ENCODE results near the gene HSPA12A.

HSPA12A gene

GRCh38 chr10:116779076-116779687 lies 36.8 kb upstream of the HSPA12A start:
- no peak for DNase-seq
- no peak for TF ChIP-seq CTCF (IDR thresholded peaks at IDR 0.05; ENCODE audit: low read depth, low read length)
- no peaks in the 10 kb centered on the region for H3K9me3 ChIP-seq (ENCODE audit: severe bottlenecking)
- H3K27ac ChIP-seq, result no peak overlapping the region
- H3K36me3 ChIP-seq, result no peaks in the 10 kb centered on the region
- H3K27me3 ChIP-seq (ENCODE audit: insufficient read depth, low read depth, severe bottlenecking), result no peaks in the 10 kb centered on the region
- H3K4me3 ChIP-seq (ENCODE audit: low read depth, low read length), result no peak overlapping the region

- Histone ChIP-seq H3K36me3 (no peaks in the 10 kb centered on the region), H3K27ac (no peak overlapping the region), H3K4me3 (ENCODE audit: low read depth, low read length) (no peak overlapping the region), H3K9me3 (ENCODE audit: severe bottlenecking) (no peaks in the 10 kb centered on the region), H3K27me3 (ENCODE audit: insufficient read depth, low read depth, severe bottlenecking) (no peaks in the 10 kb centered on the region)
- no peak for DNase-seq
- TF ChIP-seq CTCF (IDR thresholded peaks at IDR 0.05; ENCODE audit: low read depth, low read length), result no peak
Measured at GRCh38 chr10:116777006-116777405, 34.6 kb upstream of the HSPA12A start.

DNA sequence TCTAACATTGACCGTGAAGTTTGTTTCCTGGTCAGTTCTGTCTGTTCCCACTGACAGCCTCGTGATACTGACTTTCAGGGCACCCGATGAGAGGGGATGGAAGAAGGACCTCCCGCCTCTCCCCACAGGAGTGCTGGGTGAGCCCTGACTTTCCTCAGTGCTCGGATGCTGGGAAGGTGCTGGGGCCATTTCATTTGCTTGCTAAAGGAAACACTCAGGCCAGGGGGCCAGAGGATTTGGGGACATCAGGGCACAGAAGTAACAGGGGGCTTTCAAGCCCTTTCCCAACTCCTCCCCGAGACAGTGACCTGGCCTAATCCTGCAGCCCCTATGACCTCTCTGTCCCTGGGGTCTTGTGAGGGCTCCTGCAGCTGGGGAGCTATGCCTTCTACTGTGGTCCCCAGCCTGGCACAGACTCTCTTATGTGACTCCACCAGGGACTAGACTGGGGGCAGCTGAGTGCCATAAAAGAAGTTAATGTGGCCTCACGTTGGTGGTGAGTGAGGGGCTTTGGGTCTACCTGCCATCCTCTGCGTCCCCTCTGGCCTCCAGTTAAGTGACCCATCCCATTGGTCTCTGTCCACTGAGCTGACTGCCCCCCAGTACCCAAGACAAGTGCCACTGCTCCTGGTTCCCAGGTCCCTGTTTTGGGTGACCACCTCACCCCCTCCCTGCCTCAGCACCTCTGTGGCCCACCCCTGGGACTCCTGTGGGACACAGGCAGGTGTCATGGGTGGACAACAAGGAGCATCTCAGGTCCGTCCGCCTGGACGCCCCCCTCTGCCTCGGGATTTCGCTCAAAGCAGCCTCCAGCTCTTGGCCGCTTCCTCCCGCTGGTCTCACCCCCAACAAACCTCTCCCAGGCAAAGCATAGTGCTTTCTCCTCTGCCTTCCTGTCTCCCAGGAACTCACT lies 33.4 kb upstream of the HSPA12A start:
- Histone ChIP-seq H3K27me3 (ENCODE audit: insufficient read depth, low read depth, severe bottlenecking) (no peaks in the 10 kb centered on the region), H3K27ac (no peak overlapping the region), H3K9me3 (ENCODE audit: severe bottlenecking) (no peaks in the 10 kb centered on the region), H3K4me3 (ENCODE audit: low read depth, low read length) (no peak overlapping the region), H3K36me3 (no peaks in the 10 kb centered on the region)
- no peak for DNase-seq
- no peak for TF ChIP-seq CTCF (IDR thresholded peaks at IDR 0.05; ENCODE audit: low read depth, low read length)

- Histone ChIP-seq H3K4me3 (ENCODE audit: low read depth, low read length) (no peak overlapping the region), H3K27me3 (ENCODE audit: insufficient read depth, low read depth, severe bottlenecking) (no peaks in the 10 kb centered on the region), H3K27ac (no peak overlapping the region), H3K9me3 (ENCODE audit: severe bottlenecking) (no peaks in the 10 kb centered on the region), H3K36me3 (no peaks in the 10 kb centered on the region)
- DNase-seq, result no peak
- no peak for TF ChIP-seq CTCF (IDR thresholded peaks at IDR 0.05; ENCODE audit: low read depth, low read length)
Measured at GRCh38 chr10:116774728-116775151, 32.4 kb upstream of the HSPA12A start.

DNA sequence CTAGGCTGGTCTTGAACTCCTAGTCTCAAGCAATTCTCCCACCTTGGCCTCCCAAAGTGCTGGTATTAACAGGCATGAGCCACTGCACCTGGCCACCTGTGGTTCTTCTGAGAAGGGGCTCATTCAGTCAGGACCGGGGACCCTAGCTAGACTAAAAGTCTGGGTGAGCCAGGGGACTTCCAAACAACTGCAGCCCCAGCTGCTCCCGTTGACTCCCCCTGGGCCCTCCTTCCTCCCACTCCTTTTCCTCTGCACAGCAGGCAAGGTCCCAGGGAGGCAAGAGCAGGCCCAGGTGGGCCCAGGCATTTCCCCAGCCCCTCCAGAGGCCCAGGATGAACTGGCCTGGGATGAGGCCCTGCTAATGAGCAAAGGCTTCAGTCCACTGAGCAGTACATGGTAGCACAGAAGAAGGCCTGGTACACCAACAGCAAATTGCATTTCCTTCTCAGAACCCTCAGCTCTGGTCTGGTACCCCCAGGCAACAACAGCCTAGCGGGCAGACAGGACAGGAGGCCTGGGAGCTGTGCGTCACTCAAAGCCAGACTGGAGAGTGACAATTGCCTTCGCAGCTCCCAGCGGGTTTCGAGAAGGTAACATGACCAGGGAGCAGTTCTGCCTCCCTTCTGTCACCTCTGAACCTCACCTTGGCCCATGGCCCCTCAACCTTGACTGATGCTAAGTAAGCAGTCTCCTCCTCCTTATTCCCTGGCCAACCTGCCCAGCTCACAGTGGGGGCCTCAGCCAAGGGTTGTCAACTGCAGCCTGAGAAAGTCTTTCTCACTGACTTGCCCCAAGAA lies 30.7 kb upstream of the HSPA12A start:
- no peak overlapping the region for H3K4me3 ChIP-seq (ENCODE audit: low read depth, low read length)
- H3K27me3 ChIP-seq (ENCODE audit: insufficient read depth, low read depth, severe bottlenecking), result no peaks in the 10 kb centered on the region
- DNase-seq, result no peak
- H3K27ac ChIP-seq, result no peak overlapping the region
- H3K36me3 ChIP-seq, result no peaks in the 10 kb centered on the region
- TF ChIP-seq CTCF (IDR thresholded peaks at IDR 0.05; ENCODE audit: low read depth, low read length), result no peak
- H3K9me3 ChIP-seq (ENCODE audit: severe bottlenecking), result no peaks in the 10 kb centered on the region
